HG03342 (cell line): ENCODE data around the gene RSPH6A.
A peak's percentile ranks its signal among the peaks of the same experiment; 100 is the strongest.

ENCODE experiments used
- ATAC-seq: cut with Tn5 transposase; IDR thresholded peaks from one replicate; pipeline ENCODE4 v1.9.1; 2021; ENCODE audit warnings: mild to moderate bottlenecking, moderate library complexity; ENCODE audit not compliant: unreplicated experiment

Gene RSPH6A

DNA sequence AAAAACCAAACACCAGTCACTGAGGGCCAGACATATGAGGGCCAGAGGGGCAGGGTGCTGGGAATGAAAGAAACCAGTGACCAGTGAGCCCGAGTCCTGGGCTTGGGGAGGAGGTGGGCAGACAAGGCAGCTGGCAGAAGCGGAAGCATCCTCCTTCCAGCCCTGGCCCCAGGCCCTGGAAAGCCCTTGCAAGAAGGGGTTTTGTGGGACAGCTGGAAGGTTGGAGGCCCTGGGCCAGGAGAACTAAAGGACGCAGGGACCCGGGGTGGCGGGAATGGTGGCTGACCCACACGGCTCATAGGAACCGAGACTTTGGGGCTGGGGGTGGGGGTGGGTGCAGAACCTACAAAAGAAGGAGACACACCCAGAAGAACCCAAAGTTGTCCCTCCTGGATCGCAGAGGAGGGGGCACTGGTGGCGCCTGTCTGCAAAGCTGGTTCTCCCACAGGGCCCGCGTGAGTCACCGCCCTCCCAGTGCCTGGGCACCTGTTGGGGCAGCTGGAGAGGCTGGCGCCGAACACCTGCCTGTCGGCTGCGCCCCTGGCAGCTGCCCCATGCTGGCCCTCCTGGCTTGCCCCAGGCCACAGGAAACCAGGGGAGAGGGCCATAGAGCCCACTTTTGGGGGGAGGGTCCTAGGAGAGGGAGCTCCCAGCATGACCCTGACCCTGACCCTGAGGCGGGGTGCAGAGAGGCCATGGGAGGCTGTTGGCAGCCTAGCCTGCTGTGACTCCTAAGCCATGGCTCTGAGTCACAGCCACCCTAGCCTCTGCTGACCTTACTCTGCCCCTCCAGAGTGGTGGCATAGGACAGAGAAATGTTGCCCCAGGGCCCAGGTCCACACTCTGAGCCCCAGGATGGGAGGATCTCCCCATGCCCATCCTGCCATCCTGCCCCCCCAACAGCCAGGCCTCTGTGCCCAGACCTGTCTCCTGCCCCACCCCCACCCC is 33.6 kb downstream of the RSPH6A start:
- ATAC-seq = no peak

- ATAC-seq = no peak
These were observed 34.5 kb downstream of the RSPH6A start for GRCh38 chr19:45780448-45781213.

DNA sequence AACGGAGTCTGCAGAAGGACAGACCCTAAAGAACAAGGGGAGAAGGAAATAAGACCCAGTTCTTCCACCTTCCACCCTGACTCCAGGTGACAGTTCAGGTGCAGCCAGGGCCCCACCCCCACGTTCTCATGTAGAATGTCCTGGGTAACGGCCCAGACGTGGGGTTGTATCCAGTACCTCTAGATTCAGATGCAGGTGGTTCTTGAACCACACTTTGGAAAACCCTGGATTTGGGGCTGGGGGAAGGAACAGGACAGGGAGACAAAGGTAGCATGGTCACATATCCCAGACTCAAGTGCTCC is 35.0 kb downstream of the RSPH6A start:
- no peak for ATAC-seq

- ATAC-seq = peak; percentile 78
These were observed 35.6 kb downstream of the RSPH6A start for GRCh38 chr19:45779231-45780145.

DNA sequence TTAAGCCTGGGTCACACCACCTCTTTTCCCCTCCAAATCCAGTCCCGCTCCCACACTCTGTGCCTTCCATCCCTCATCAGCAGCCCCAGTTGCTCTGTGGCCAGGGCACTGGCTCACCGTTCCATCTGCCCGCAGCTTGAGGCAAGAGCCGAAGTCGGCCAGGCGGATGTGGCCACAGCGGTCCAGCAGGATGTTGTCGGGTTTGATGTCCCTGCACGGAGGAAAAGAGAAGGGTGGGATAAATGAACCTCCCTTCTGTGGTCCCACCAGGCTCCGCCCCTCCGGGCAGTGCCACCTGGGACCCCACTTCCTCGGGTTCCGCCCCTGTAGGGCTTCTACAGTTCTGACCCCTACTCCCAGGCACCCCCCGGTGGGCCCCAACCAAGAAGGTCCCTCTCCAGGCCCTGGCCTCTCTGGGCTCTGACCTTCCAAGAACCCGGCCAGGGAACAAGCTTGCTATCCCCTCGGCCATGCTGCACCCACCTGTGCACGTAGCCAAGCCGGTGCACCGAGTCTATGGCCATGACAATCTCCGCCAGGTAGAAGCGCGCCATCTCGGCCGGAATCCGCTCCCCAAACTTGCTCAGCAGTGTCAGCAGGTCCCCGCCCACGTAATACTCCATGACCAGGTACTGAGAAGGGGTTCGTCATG is 37.0 kb downstream of the RSPH6A start:
- ATAC-seq = no peak

GRCh38 chr19:45777395-45777961 is 37.6 kb downstream of the RSPH6A start:
- no peak for ATAC-seq

- no peak for ATAC-seq
These were observed 40.3 kb downstream of the RSPH6A start for GRCh38 chr19:45774765-45775164.

DNA sequence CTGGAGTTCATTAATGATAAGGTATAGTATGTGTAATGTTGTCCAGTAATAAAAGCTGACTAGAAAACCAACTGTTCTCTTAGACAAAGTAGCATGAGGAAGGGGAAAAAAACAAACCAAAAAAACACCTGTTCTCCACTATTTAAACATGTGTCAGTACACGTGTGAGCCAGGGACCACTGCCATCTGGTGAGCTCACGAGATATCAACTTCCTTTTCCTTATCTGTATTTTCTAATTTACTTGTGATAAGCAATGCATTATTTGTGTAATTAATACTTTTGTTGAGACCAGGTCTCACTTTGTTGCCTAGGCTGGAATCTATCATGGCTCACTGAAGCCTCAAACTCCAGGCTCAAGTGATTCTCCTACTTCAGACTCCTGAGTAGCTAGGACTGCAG is 41.7 kb downstream of the RSPH6A start:
- no peak for ATAC-seq

- ATAC-seq = no peak
These were observed 42.2 kb downstream of the RSPH6A start for GRCh38 chr19:45772912-45773311.

DNA sequence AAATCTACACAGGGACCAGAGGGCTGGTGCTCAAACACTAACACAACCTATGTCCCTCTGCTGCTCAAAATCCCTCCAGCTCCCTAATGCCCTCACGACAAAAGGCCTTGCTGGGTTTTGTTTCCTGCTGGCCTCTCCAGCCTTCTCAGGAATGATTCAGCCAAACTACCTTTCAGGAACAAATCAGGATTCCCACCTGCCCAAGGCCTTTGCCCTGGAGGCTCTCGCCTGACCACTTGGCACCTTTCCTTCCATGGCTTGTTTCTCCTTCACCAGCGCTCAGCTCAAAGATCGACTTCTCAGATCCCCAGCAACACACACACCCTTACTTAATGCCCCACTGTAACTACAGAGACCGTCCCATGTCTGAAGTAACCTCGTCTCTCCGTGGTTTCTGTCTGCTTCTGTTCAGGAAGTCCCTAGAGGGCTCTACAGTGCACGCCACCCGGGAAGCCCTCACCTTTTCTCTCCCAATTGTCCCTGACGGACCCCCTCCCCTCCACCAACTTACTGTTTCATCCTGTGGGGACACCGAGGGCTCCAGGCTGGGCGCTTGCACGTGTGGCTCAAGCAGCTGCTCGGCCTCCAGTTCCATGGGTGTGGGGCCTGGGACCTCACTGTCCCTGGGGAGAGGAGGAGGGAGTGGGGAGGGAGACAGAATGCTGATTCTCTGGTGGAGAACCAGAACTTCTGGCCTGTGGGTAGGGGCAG is 42.8 kb downstream of the RSPH6A start:
- ATAC-seq = no peak

DNA sequence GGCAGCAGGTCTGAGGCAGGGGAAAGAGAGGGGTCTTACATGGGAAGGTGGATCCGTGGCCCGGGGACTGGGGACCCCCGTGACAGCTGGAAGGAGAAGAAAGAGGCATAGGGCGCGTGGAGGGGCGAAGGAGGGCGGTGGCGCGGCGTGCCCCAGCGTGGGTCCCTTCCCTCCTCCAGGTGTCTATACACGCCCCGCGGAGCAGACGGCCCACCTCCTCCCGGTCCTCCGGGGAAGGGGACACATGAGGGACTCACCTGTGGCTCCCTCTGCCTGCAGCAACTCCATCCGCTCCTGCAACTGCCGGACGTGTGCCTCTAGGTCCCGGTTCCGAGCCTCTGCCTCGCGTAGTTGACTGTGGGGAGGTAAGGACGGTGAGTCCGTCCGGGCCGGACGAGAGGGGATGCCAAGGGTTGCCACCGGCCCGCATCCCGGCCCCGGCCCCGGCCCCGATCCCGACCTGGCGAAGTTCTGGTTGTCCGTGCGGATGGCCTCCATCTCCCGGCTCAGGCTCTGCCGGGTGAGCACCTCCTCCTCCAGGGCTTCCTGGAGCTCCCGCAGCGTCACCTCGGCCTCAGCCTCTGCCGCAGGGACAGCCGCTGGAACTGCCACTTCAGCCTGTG is 43.7 kb downstream of the RSPH6A start:
- no peak for ATAC-seq

- ATAC-seq = peak; percentile 51
These were observed 44.7 kb downstream of the RSPH6A start for GRCh38 chr19:45770192-45771101.

DNA sequence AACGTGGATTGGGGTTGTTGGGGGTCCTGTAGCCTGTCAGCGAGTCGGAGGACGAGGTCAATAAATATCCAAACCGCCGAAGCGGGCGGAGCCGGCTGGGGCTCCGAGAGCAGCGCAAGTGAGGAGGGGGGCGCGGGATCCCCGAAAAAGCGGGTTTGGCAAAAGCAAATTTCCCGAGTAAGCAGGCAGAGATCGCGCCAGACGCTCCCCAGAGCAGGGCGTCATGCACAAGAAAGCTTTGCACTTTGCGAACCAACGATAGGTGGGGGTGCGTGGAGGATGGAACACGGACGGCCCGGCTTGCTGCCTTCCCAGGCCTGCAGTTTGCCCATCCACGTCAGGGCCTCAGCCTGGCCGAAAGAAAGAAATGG is 45.3 kb downstream of the RSPH6A start:
- ATAC-seq = no peak

DNA sequence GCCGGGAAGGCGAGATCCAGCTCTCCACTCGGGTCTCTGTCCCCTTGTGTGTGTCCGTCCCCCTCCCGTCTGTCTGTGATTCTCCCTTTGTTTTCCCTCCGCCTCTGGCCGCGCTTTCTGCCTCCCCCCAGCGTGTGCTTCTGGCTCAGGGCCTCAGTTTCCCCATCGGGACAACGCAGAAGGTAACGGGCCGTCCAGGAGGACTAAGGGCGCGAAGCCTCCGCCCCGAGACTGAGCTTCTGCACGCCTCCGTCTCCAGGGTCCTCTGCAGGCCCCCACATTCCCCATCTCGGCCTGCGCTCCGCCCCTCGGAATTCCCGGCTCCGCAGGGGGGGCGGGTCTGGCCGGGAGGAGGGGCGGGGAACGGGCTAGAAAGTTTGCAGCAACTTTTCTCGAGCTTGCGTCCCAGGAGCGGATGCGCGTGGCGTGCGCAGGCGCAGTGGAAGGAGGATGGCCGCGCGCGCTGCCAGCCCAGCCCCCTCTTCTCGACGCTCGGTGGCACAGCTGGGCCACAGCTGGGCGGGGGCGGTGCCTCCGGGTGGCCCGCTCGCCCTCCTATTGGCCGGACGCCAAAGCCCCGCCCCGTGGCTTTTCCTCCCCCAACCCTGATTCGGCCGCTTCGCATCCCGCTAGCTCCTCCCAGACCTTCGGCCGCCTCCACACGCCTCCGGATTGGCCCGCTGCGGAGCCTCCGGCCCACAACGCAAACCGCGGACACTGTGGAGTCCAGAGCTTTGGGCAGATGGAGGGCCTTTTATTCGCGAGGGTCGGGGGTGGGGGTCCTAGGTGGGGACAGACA is 45.9 kb downstream of the RSPH6A start, which contains the start of gene SIX5:
Gene SIX5 (minus strand): TSS at position 269 of the 799 bp plus-strand sequence. CDS start 408 bp downstream, outside the sequence.
- ATAC-seq = peak; percentile 51

GRCh38 chr19:45768655-45768983 is 46.5 kb downstream of the RSPH6A start:
- no peak for ATAC-seq

DNA sequence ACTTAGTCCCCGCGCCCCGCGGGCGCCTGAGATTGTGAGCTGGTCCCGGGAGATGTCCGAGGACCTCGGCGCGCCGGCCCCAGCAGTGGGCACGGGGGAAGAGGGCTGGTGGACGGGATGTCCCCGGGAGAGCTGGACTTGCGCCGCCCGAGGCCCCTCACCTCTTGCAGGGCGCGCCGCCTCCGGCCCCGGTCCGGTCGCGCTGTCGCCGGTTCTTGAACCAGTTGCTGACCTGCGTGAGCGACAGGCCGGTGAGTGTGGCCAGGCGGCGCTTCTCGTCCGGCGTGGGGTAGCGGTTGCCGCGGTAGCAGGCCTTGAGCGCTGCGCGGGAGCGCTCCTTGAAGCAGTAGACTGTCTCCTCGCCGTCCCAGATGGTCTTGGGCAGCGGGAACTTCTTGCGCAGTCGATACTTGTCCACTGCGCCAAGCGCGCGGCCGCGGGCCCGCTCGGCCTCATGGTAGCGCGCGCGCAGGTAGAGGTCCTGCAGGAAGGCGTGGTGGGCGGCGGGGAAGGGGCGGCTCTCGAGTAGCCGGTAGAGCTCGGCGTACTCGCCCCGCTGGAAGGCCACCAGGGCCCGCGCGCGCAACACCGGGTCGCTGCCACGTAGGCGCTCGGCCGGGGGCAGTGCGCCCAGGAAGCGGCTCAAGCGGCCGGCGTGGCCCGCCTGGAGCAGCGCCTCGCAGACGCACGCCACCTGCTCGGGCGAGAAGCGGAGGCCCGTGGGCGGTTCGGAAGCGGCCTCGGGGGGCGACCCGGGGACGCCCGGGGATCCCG is 47.0 kb downstream of the RSPH6A start:
- ATAC-seq = no peak
